IMR-90 (cell line): ENCODE data around the gene KCNIP1.

ENCODE experiments used
- BHLHE40 ChIP-seq: fragments of 150-350 bp; IDR thresholded peaks from 2 replicates; pipeline ENCODE4 v1.6.1; 2016; ENCODE audit warnings: mild to moderate bottlenecking, low read depth, low read length
- CTCF ChIP-seq: conservative IDR thresholded peaks from 2 replicates; pipeline ENCODE4 v1.5.1; 2012; ENCODE audit warnings: mild to moderate bottlenecking, low read depth, low read length, improper control_type of control experiment
- MAFK ChIP-seq: IDR thresholded peaks from 2 replicates; pipeline ENCODE4 v1.6.1; 2012; ENCODE audit warnings: low read depth, low read length, improper control_type of control experiment
- NFE2L2 ChIP-seq: fragments of 150-350 bp; IDR thresholded peaks from 2 replicates; pipeline ENCODE4 v1.6.1; 2016; ENCODE audit warnings: low read depth, mild to moderate bottlenecking, low read length
- POLR2A ChIP-seq: IDR thresholded peaks from 2 replicates; pipeline ENCODE4 v1.6.1; 2012; ENCODE audit warnings: mild to moderate bottlenecking, low read depth, low read length
- SMC3 ChIP-seq: fragments of 150-350 bp; IDR thresholded peaks from 2 replicates; pipeline ENCODE4 v1.6.1; 2016; ENCODE audit warnings: low read depth, mild to moderate bottlenecking, antibody characterized with exemption, low read length, moderate library complexity
- TF ChIP-seq, protein P1 (sequence below): fragments of 150-350 bp; IDR thresholded peaks from 2 replicates; pipeline ENCODE4 v1.6.1; 2017; ENCODE audit warnings: mild to moderate bottlenecking, antibody characterized with exemption, low read length, low read depth

DNA sequence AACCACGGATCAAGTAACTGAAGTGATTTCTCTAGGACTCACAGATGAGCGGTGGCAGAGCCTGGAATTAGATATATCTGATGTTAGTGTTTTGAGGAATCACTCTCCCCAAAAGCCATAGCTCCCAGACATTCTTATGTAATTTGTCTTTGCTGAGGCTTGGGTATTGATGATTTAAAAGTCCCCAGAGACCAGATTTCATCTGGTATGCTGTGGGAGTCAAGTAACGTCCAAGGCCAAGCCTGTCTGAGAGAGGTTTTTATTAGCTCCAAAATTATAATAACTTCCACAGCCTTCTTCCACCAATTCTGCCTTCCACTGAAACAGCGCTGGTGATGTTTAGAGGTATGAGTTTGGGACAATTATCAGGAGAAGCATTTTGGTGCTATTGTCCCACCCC lies 21.3 kb upstream of the KCNIP1 start:
- TF ChIP-seq, protein P1, sequence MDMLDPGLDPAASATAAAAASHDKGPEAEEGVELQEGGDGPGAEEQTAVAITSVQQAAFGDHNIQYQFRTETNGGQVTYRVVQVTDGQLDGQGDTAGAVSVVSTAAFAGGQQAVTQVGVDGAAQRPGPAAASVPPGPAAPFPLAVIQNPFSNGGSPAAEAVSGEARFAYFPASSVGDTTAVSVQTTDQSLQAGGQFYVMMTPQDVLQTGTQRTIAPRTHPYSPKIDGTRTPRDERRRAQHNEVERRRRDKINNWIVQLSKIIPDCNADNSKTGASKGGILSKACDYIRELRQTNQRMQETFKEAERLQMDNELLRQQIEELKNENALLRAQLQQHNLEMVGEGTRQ: no peak
- TF ChIP-seq SMC3: no peak
- no peak for TF ChIP-seq BHLHE40
- no peak for TF ChIP-seq CTCF
- no peak for TF ChIP-seq NFE2L2
- no peak for TF ChIP-seq POLR2A
- no peak for TF ChIP-seq MAFK
